ENCODE measurements around the gene TLX1.

DNA sequence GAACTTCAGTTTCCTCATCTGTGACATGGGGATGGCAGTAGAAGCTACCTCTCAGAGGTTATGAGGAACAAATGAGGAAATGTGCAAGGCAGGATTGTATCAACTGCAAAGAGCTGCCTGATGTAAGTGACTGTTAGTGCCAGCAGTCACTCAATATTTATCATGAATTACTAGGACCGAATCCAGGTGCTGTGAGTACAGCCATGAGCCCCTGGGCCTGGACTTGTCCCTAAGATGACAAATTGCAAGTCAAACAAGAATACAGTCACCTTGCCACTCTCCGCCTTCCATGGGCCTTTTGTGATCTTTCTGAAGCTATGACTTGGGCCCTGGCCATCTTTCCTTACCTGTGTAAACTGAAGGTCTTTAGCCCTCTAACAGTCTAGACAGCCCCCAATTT lies 27.7 kb upstream of the TLX1 start:
- no peak for TF ChIP-seq CTCF (IDR thresholded peaks at IDR 0.05; ENCODE audit: low read length)
- TF ChIP-seq EZH2phosphoT487 (IDR thresholded peaks at IDR 0.05; ENCODE audit: low read length) = no peak
